NCI-H510A (cell line): Measurements from ENCODE around the gene FA2H.
"Not testable (repeated sequence)": the region's sequence is repeated elsewhere in the genome, so short reads cannot be mapped to it uniquely, and the experiment has no call there.

Source experiments
- DNase-seq: peaks from one replicate; lab custom pipeline; 2025; lab: John Stamatoyannopoulos, UW

FA2H gene

DNA sequence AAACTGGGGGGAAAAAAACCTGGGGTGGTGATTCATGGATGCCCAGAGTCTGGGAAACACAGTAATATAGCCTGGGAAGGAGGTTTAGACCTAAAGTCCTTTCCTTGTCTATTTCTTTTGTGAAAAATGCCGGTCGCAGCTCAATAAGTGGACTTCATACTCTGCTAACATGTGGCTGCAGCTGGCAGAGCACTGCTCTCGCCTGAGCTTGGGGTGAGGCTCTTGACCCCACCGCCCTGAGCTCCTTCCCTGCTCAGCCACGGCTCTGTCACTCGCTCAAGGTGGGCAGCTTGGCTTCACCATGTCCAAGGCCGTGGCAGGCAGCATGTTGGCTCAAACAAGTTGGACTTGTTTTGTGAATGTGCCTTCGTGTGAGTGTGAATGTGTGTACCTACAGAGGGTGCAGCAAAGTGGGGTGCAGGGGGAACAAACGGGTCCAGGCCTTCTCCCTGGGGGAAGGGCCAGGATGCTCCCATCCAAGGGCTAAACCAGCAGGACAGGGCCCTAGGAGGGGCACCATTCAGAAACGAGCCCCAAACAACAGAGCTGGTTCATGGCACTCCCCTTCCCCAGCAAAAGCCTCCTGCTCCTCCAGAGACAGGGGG, 4.9 kb downstream of the FA2H start:
- no peak for DNase-seq

GRCh38 chr16:74768239-74768638, 6.4 kb downstream of the FA2H start:
- no peak for DNase-seq

DNA sequence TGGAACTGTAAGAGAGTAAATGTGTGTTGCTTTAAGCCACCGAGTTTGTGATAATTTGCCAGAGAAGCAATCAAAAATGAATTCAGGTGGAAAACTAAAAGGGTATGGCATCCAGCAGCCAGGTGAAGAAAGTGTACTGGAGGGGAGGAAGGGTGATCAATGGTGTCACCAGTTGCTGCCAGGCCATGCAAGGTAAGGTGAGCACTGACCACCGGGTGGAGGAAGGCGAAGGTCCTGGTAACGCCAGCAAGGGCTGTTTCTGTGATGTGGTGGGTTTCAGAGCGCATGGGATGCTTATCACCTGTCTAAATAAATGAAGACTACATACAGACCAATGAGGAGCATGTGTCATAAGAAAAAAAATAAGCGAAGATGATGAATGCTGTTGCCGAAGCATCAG, 6.9 kb downstream of the FA2H start:
- no peak for DNase-seq

GRCh38 chr16:74766729-74767128, 7.9 kb downstream of the FA2H start:
- DNase-seq = no peak

GRCh38 chr16:74764184-74764583, 10.4 kb downstream of the FA2H start:
- not testable (repeated sequence) for DNase-seq

- no peak for DNase-seq
These were observed 13.0 kb downstream of the FA2H start for GRCh38 chr16:74761665-74762064.

GRCh38 chr16:74760007-74760767, 14.4 kb downstream of the FA2H start:
- DNase-seq = no peak

DNA sequence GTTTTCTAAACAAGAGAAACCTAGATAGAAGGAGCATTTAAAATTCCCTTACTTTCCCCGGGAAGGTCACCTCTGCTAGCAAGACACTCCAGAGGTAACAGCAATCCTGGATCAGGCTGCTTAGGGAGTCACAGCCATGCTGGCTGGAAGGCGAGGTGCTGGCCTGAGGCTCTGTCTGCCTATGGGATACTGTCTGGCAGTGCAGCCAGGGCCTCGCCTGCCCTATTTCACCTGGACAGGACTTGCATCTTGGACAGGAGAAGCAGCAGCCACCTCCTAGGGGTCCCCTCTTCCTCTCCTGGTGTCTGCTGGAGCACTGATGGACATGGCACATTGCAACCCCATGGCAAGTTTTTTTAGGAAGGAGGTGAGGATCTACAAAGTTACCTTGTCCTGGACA, 15.1 kb downstream of the FA2H start:
- DNase-seq = no peak

DNA sequence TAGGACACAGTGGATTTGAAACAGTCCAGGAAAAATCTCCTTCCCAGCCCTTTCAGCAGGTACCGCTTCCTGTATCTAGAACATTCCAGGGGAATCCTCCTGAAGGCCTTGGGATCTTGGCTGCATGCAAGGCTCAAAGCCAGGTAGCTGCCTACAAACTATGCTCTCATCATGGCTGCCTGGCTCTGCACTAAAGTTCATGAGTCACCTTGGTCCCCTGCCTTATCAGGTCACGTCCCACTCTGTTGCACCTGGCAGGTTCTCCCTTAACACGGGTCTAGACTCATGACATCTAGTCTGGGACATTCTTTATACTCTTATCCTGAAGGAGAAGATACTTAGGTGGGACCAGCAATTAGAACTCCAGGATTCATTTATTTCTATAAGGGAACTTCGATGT, 15.8 kb downstream of the FA2H start:
- no peak for DNase-seq

DNA sequence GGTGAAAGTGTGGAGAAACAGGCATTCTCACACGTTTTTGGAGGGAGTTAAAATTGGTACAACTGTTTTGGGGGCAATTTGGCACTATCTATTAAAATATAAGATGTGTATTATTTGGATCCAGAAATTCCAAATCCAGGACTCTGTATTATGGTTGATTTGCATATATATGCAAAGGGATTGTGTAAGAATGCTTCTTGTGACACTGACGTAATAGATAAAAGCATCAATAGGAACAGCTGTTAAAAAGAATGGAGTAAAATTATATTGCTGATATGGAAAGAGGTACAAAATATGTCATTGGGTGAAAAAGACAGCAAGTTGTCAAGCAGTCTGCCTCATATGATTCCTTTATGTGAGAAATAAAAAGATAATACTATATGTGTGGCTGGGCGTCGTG, 17.3 kb downstream of the FA2H start:
- DNase-seq = no peak

- no peak for DNase-seq
These were observed 18.4 kb downstream of the FA2H start for GRCh38 chr16:74756203-74756602.

- no peak for DNase-seq
These were observed 21.4 kb downstream of the FA2H start for GRCh38 chr16:74753180-74753579.

GRCh38 chr16:74752756-74753155, 21.9 kb downstream of the FA2H start:
- DNase-seq = no peak

DNA sequence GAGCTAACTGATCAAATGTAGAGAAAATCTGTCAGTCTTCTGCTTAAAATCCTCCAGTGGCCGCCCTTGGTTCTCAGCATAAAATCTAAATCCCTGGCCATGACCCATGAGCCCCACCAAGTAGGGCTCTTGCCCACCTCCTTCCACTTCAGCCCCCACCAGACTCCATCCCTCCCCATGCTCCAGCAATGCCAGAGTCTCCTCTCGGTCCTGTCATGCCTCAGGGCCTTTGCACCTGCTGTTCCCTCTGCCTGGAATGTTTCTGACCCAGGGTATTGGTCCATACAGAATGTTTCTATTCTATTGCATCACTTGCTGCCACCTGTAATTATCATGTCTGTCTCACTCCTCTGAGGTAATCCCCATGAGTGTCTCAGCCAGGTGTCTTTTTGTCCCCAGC, 22.4 kb downstream of the FA2H start:
- no peak for DNase-seq

- DNase-seq = no peak
These were observed 23.0 kb downstream of the FA2H start for GRCh38 chr16:74751658-74752057.

- DNase-seq = no peak
These were observed 25.1 kb downstream of the FA2H start for GRCh38 chr16:74749291-74750055.

- no peak for DNase-seq
These were observed 26.0 kb downstream of the FA2H start for GRCh38 chr16:74748616-74749026.

- no peak for DNase-seq
These were observed 26.7 kb downstream of the FA2H start for GRCh38 chr16:74747716-74748615.

GRCh38 chr16:74745926-74746325, 28.7 kb downstream of the FA2H start:
- no peak for DNase-seq

DNA sequence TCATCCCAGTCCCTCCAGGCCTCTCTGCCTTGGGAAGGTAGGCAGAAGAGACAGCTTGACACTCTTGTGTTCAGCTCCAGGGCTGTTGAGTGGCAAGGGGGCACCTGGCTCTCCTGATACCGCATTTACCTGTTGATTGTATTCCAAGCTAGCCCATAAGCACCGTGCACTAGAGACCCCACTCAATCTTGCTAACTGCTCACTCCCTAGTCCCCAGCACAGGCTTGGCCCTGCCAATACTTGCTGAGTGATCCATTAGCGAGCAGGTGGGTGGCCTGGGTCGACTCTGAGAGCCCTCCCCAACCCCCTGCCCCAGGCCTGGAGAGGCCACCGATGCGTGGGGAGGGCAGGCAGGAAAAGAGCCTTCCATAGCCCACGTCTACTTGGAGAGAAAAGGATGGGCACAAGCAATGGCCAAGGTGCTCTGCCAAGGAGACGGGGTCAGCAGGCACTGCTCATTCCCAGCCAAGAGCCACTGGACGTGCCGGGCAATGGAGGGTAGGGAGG, 29.5 kb downstream of the FA2H start:
- DNase-seq = no peak

DNA sequence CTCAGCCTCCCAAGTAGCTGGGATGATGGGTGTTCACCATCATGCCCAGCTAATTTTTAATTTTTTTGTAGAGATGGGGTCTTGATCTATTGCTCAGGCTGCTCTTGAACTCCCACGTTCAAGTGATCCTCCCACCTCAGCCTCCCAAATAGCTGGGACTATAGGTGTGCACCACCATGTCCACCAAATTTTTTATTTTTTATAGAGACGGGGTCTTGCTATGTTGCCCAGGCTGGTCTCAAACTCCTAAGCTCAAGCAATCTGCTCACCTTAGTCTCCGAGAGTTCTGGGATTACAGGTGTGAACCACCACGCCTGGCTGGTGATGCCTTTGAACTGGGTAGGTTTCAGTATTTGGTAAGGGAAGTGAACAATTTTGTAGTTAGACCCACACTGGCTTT, 30.1 kb downstream of the FA2H start:
- DNase-seq = no peak
